Brain pericyte (primary cell): ENCODE data around the gene XPO4.

ENCODE experiments used
- DNase-seq: peaks from one replicate; pipeline ENCODE4 v3.0.0-alpha.2; 2012; ENCODE audit warnings: low read depth, low spot score

XPO4 gene

DNA sequence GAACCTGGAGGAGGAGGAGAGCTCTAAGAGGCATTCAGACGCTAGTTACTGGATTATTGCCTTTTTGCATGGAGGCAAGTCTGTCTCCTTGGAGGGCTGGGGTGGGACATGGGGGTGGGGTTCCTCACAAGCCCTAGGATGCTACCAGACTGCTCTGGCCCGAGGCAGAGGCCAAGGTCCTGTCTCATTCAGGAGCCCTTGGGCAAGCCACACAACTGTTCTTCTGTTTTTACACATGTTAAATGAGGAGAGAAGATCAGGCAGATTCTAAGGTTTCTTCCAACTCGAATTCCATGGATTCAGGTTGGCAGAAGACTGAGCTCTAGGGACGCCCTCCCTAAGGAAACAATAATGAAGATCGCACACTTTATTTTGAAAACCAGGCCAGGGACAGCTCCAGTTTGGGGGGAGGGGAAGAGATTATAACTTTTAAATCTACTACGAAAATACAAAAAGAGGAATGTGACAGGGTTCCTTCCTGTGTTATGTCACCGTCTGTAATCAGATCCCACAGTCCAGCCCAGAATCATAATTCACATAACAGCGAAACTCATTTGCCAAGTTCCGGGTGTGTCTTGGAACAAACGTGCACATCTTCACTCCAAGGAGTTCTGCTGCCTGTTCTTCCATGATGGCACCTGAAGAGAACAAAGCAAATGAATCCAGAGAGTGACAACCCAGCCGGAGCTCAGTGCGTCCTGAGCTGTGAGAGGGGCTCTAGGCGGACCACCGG is 173.8 kb downstream of the XPO4 start:
- no peak for DNase-seq

DNA sequence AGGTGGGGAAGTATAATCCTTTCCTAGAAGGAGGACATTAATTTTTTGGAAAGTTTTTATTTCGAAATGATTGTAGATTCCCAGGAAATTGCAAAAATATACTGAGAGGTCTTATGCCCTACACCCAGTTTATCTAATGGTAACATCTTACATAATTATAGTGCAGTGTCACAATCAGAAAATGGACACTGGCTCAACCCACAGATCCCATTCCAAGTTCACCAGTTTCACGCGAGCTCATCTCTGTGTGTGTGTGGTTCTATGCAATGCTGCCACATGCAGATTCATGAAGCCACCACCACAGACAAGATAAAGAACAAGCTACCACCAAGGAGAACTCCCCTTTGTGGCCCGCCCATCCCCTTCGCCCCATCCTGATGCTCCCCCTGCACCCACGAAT is 174.7 kb downstream of the XPO4 start:
- DNase-seq: no peak
